8988T (cell line): ENCODE results near the gene NF2.
"Not testable (repeated sequence)": the region's sequence is repeated elsewhere in the genome, so short reads cannot be mapped to it uniquely, and the experiment has no call there.

ENCODE experiments used
- DNase-seq: peaks from one replicate; pipeline ENCODE4 v3.0.0; 2011

NF2 gene

DNA sequence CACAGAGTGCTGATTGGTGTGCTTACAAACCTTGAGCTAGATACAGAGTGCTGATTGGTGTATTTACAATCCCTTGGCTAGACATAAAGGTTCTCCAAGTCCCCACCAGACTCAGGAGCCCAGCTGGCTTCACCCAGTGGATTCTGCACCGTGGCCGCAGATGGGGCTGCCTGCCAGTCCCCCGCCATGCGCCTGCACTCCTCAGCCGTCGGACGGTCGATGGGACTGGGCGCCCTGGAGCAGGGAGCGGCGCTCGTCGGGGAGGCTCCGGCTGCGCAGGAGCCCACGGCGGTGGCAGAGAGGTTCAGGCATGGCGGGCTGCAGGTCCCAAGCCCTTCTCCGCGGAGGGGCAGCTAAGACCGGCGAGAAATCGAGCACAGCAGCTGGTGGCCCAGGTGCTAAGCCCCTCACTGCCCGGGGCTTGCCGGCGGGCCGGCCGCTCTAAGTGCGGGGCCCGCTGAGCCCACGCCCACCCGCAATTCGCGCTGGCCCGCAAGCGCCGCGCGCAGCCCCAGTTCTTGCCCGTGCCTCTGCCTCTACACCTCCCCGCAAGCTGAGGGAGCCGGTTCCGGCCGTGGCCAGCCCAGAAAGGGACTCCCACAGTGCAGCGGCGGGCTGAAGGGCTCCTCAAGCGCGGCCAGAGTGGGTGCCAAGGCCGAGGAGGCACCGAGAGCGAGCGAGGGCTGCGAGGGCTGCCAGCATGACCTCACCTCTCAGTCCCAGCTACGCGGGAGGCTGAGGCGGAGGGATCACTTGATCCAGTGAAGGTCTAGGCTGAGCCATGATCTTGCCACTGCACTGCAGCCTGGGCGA lies 5.4 kb upstream of the NF2 start:
- not testable (repeated sequence) for DNase-seq

DNA sequence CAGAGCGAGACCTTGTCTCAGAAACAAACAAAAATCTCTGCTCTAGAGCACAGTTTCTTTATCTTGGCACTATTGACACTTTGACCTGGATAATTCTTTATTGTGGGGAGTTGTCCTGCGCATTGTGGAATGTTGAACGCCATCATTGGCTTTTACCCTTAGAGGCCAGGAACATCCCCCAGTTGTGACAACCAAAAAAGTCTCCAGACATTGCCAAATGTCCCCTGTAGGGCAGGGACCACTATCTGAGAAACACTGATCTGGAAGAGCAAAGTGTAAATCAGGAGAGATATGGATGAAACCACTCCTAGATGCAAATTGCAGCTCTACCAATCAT lies 4.8 kb upstream of the NF2 start:
- DNase-seq, result no peak

DNA sequence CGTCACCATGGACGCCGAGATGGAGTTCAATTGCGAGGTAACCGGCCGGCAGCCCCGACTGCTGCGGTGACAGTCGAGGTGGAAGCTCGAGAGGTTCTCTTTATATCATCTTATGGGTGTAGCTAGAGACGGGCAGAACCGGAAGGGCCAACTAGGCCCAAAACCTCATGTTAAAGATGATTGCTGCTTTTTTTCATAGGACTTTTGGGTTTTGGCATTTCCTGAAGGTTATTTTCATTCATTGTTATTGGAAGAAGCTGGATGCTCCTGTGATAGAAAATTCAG lies 585 bp downstream of the NF2 start:
- no peak for DNase-seq

DNA sequence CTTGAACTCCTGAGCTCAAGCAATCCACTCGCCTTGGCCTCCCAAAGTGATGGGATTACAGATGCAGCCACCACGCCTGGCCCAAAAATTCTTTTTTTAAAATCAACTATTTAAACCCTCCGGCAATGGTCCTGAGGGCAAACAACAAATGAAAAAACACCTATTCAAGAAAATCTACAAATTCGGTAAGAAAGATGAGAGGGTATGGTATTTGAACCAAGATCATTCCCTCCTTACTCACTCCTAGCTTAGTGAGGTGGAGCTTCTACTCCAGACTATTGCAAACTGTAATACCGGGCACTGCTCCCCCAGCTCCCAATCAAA lies 2.1 kb downstream of the NF2 start:
- DNase-seq, result no peak

DNA sequence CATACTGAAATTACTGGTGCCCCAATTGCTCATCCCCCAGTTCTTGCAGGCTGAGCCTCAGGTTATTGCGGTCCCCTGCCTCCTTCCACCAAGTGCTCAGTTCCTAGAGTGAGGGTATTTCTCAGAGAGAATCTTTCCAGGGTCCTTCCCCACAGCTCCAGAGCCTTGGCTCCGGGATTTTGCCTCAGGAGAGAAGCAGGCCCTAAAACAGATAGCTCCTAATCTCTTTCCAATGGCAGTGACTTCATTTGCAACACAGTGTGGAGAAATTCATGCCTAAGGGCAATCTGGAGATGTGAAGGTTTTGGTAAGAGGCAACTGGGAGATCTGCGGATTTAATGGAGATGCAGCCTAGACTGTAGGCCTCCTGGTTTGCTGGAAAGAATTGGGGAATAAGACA lies 2.9 kb downstream of the NF2 start:
- no peak for DNase-seq

DNA sequence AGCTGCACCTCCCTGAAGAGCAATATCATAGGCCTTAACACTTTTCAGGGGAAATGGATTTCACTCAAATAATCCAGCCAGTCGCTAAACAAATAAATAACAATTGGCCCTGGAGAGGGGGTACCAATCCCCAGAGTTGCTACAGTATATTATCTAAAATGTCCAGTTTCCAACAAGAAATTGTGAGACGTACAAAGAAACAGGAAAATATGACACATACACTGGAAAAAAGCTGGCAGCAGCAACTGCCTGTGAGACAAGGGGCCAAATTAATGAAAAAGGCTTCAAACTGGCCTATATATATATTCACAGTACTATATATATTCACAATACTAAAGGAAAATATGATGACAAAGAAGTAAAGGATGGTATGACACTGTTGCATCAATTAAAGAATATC lies 4.0 kb downstream of the NF2 start:
- DNase-seq, result no peak

DNA sequence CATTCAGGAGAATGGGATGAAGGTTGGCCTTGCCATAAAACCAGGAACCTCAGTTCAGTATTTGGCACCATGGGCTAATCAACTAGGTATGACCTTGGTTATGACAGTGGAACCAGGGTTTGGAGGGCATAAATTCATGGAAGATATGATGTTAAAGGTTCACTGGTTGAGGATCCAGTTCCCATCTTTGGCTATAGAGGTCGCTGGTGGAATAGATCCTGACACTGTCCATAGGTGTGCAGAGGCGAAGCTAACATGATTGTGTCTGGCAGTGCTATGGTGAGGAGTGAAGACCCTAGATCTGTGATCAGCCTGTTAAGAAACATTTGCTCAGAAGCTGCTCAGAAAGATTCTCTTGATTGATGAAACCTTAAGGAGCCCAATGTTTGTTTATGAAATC lies 5.7 kb downstream of the NF2 start:
- DNase-seq, result no peak

DNA sequence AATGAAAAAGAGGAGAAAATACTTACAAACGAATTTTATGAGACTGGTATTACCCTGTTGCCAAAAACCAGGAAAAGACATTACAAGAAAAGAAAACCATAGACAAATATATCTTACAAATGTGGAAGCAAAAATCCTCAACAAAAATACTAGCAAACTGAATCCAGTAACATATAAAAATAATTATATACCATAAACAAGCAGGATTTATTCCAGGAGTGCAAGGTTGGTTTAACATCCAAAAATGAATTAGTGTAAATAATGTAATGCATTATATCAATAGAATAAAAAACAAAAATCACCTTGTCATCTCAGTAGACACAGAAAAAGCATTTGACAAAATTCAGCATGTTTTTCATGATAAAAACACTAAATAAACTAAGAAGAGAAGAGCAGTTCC lies 7.3 kb downstream of the NF2 start:
- DNase-seq, result no peak

DNA sequence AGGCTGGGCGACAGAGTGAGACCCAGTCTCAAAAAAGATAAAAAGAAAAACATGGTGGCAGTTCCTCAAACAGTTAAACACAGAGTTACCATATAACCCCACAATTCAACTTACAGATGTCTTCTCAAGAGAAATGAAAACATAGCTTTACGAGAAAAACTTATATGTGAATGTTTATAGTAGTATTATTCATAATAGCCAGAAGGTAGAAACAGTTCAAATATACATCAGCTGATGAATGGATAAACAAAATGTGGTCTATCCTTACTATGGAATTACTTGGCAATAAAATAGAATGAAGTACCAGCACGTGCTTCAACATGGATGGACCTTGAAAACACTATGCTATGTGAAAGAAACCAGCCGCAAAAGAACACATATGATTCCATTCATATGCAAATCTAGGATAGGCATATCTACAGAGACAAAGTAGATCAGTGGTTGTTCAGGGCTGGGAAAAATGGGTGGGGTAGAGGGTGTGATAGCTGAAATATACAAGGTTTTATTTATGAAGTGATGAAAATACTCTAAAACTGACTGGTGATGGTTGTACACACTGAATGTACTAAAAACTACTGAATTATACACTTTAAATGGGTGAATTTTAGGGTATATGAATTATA lies 12.4 kb downstream of the NF2 start:
- DNase-seq, result no peak

DNA sequence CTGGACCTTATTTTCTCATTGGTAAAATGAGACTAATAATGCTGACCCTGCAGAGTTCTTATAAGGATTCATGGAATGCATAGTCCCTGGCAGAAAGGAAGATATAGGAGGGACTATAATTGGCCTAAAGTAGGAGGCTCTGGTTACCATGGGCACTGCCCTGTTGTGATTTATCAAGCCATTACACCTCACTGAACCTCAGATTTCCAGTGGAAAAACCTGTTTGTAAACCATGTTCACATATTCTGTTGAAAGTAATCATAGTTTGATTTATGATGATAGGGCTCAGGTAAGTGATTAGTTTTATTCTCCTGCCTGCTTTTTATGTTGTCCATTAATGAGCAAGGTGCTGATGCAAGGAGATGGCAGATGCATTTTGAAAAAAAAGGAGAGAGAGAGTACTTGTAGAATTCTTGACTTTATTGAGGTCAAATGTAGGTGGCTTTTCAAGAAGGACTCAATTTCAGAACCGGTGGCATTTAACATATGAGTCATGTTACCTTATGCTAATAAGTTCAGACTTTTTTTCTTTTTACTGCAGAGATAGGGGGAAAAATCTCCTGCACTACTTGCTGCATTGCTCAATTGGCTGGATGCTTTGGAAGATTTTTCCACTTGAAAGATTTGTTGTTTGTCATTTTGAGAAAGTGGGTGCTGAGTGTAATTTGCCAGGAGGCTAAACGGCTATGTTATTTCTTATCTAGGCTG lies 14.6 kb downstream of the NF2 start:
- DNase-seq, result no peak

DNA sequence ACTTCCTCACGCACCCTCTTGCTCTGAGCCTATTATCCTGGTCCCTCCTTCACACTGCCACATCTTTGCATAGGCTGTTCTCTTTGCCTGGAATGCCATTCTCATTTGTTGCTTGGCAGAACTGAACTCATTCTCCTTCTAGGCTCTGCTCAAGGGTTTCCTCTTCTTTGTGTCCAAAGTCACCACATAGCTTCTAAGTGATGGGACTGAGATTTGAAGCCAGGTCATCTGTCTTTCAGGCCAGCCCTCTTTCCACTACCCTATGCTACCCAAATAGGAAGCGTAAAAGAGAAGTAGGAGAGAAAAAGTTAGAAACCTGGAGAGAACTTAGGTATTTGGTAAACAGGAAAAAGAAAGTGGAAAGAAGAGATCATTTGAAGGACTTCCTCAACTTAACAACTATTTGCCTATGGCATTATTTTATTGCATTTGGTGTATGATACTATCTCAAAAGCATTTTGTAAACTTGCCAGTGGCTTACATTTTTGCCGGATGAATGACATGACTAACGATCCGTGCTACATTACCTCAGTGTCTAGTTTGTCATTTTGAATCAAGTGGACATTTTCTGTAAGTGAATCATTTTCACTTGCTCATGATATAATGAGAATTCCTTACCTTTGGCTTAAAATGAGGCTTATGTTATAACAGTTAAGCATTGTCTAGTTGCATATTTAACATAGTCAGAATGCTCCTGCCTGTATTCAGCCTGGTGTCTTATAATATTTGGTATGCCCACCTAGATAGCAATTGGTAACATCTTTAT lies 18.5 kb downstream of the NF2 start:
- DNase-seq, result no peak

DNA sequence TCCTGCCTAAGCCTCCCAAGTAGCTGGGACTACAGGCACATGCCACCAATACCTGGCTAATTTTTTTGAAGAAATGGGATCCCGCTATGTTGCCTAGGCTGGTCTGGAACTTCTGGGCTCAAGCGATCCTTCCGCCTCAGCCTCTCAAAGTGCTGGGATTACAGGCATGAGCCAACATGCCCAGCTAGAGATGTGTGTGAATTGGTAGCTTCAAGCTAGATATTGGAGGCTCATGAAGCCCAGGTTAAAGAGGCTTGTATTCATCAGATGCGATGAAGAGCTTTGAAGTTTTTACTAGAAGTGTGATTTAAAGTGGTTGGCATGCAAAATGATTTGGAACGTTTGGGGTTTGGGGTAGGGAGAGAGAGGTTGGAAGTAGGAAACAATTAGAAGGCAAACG lies 19.6 kb downstream of the NF2 start:
- no peak for DNase-seq

DNA sequence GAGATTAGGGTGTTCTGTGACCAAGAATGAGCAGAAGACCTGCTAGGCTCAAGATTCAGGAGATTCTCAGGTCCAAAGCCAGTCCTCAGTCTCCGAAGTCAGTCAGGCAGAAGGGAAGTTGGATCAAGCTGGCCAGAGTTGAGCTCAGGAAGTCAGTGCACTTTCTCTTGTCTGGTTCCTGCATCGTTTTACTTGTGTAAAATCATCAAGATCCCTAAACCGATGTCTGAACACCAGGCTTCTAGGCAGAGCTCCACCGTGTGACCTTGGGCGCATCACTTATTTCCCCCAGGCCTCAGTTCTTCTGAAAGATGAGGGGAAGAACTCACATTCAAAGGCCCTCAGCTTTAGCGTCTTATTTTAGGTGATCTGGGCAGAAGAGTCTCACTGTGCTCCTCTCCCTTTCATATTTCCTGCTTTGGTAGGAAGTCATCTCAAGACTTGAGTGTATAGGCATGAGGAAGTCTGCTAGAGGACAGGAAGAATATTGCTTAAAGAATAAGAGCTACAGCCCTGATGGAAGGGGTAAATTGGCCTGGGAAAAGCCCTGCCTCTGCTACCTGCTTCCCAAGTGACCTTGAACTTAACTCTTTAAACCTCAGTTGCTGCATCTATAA lies 20.2 kb downstream of the NF2 start:
- DNase-seq, result no peak

DNA sequence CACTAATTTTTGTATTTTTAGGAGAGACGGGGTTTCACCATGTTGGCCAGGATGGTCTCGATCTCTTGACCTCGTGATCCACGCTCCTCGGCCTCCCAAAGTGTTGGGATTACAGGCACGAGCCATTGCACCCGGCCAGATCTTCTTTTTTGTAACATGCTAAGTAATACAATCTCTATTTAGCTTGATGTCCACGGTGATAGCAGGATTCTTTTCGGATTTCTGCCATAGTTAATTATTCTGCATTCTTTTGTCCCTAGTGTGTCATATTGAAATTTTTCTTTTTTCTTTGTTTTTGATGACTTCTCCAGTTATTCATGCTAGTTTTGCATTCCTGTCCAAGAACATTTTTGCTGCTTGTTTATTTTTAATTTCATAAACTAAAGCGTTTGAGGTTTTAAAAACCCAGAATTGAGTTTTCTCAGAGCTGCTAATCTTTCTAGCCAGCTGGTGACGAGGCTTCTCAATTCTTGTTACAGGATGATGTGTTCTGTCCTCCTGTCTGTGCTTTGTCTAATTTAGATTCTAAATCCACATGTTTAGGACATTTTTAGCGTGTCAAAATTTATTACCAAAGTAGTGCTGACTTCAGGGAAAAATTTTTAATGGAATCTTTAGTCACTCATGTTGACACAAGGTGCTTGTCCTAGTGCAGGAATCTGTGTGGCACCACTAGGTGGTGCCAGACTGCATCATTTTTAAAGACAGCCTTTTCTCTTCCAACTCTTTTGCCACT lies 21.8 kb downstream of the NF2 start:
- no peak for DNase-seq

DNA sequence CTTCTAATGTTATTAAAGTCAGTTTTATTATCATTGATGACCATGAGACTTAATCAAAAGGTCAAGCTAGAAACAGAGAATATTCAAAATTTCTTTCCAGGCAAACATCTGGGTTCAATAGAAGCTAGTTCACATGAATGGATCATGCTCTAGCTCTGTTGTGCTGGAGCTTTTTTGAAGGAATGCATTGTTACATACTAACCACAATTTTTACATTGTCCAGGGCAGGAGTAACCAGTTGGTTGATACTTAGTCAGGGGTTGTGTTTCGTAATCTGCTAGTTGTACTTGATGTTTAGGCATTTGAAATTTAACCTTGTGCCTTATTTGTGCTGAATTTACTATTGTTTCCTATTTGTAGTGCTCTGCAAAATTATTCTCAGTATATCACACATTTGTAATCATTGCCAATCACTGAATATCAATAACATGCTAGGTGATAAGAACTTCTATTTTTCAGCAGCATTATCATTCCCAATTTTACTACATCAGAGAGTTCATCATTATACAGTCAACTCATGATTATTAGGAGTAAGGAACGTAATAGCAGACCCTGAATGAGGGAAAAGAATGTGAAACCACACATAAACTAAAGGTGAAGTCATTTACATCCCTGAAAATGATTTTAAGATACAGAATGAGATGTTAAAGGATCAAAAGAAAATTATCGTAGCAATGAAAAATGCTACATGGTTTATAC lies 23.2 kb downstream of the NF2 start:
- DNase-seq, result no peak

DNA sequence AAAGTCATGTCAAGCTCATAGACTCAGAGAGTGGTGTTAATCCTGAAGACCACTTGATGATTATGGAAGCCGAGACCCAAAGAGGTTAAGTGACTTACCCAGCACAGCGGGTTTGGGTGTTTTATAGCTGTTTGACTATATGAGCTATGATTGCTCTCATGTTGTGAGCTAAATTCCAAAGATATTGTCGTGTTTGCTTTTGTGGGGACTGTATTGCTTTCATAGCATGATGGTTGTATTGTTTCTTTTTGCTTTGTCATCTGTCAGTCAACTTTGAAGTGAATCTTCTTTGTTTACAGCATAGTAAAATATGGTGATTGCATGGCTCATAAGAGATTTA lies 23.7 kb downstream of the NF2 start:
- DNase-seq, result no peak

DNA sequence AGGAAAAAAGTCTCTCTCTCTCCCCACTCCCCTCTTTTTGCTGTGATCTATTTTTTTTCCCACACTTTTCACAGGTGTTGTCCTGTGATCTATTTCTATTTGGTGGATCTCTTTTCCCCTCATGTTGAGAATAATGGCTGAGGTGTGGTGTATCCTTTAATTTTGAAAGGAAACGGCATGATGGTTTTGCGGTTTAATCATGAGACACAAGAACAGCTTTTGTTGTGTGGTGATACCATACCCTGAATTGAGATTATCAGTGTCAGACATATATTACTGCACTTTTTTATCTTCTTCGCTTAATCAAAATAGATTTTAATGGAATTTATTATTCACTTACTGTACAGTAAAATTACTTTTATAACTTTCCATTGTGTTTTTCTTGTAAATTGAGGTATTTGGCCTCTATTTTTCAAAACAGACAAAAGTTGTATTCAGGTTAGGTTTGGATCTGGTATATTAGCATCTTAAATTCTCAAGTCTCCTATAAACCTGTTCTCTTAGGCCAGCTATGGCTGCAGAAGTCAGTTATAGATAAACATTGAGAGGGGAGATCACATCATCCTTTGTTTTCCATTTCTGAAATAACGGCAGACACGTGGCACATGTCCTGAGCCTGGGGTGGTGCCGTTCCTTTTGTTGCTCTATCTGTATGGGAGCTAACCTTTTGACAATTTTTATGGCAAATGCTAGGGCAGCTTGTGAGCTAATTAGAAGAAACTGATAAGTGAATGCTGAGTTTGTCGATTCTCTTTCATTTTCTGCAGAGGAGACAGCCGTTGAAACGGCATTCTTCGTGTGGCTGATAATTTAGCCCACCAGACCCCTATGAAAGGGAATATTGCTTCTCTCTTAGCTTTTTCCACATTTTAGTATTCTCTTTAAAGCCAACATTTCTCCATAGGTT lies 25.8 kb downstream of the NF2 start:
- DNase-seq, result no peak

DNA sequence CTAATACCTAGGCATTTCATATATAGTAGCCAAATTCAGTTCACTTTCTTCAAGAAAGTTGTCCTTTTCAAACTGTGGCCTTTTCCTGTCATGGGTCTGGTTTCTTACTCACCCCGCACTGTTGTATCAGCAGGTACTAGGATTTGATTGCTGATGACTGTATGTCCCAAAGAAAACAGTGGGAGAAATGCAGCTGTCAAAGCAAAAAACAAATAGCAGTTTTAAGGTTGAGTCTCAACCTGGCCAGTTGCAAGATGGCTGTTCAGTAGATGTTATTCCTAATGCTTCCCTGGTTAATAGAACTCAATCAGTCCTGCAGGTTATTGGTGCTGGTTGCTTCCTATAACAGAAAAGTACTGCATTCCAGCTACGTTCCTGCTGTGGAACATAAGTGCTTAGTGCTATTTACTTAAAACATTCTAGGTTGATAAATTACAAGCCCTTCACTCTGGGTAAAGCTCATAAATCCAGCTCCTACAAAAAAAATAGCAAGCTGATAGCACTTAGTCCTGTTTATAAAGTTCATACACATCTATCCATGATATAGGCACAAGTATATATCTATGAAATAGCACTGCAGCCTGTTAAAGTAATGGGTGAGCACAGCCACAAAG lies 26.6 kb downstream of the NF2 start:
- DNase-seq, result no peak

DNA sequence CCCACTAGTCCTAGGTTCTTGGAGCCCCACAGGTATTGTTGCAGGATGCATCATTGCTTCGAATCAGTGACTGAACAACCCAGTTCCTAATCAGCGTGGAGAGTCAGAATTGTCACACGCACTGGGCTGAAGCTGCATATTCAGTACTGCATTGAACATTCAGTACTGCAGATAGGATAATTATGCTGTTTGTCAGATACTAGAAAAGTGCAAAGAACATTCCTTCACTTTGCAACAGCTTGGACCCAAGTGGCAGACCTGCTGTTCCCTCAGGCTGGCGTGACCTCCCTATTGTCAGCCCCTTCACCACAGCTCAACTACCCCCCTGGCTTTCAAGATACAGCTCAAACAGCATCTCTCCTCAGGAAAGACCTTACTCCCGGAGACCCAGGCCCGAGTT lies 27.6 kb downstream of the NF2 start:
- DNase-seq, result no peak

DNA sequence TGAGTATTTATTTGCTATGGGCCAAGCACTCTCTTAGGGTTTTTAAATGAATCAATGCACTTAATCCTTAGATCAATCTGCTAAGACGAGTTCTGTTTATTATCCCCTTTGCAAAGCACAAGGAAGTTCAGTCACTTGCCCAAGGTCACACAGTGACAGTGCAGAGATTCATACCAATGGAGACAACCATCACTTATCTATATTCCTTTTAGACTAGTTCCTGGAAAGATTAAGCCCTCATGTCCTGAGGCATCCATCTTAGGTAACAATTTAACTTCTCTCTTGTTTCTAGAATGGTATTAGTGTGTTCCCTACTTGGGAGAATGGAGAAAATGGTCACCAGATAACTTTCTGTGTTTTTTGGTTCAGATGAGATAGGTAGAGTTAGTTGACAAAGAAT lies 28.3 kb downstream of the NF2 start:
- no peak for DNase-seq

DNA sequence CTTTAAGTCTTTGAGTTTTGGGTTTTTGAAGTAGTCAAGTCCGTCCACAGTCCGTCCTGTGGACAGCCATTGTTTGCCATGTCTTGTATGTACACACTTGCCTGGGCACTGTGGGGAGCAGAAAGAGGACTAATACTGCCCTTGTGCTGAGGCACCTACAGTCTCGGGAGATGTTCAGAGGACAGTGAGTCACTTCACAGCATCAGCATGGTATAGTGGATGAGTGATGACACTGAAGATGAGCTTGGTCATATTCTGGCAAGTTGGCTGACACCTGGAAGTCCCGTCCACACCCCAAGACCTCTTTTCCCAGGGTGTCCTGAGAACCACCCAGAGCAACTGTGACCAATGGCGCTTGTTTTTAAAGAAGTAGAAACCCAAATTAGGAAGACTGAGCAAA lies 29.2 kb downstream of the NF2 start:
- DNase-seq, result no peak
